GM10847 (cell line): ENCODE data around the gene SOX8.

Experiments
- POLR2A ChIP-seq: IDR thresholded peaks from 2 replicates; pipeline ENCODE4 v1.6.1; 2011; ENCODE audit not compliant: insufficient read length; ENCODE audit errors: extremely low read depth

The SOX8 gene

GRCh38 chr16:1020091-1020399, 38.5 kb downstream of the SOX8 start:
- TF ChIP-seq POLR2A = no peak

GRCh38 chr16:1020591-1020990, 39.0 kb downstream of the SOX8 start:
- no peak for TF ChIP-seq POLR2A

- no peak for TF ChIP-seq POLR2A
These were observed 40.1 kb downstream of the SOX8 start for GRCh38 chr16:1021553-1022160.

- no peak for TF ChIP-seq POLR2A
These were observed 40.9 kb downstream of the SOX8 start for GRCh38 chr16:1022466-1022865.

DNA sequence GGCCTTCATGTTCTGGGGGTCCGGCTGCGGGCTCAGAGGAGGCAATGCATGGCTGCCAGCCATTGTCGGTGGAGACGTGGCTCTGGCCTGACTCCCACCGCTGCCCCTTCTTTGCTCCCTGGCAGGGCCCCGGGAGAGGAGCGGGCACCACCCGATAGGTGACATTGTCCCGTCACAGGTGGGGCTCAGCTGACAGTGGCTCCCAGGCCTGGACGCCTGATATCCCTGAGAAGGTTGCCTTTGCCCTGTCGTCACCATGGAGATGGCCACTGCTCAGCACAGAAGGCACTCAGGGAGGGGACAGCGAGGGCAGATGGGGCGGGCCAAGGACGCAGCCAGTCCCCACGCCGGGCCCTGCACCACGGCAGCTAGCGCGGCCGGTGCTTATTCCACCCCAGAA, 42.6 kb downstream of the SOX8 start:
- TF ChIP-seq POLR2A = no peak

GRCh38 chr16:1026057-1026783, 44.6 kb downstream of the SOX8 start:
- TF ChIP-seq POLR2A = no peak

- TF ChIP-seq POLR2A = no peak
These were observed 45.4 kb downstream of the SOX8 start for GRCh38 chr16:1026784-1027500.

DNA sequence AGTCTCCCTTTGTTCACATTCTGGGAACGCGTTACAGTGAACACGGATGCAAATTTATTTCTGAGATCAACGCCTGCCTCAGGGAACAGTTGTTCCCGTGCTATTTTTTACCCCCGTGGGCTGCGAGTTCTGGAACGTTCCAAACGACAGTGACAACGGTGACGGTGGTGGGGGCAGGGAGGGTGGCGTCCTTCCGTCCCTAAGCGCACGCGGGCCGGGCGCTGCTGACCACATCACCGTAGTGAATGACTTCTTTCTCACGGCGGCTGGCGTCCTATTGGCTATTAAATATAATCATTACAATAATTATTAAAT, 45.9 kb downstream of the SOX8 start:
- TF ChIP-seq POLR2A = no peak

DNA sequence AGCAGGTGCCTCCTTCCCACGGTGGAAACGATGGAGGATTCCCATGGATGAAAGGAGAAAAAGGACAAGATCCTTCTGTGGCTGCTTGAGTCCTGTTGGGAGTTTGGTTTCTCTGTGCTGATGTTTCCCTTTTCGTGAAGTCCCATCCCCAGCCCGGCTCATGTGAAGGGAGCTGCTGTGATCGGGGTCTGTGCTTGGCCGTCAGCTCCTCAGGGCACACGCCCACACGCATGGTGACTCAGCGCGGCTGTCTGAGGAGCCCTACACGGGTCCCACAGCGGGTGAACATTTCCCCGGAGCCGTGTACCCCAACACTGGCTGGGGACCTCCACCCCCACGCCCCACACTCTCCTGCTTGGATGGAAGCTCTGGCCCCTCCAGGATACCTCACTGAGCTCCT, 46.5 kb downstream of the SOX8 start:
- TF ChIP-seq POLR2A = no peak

DNA sequence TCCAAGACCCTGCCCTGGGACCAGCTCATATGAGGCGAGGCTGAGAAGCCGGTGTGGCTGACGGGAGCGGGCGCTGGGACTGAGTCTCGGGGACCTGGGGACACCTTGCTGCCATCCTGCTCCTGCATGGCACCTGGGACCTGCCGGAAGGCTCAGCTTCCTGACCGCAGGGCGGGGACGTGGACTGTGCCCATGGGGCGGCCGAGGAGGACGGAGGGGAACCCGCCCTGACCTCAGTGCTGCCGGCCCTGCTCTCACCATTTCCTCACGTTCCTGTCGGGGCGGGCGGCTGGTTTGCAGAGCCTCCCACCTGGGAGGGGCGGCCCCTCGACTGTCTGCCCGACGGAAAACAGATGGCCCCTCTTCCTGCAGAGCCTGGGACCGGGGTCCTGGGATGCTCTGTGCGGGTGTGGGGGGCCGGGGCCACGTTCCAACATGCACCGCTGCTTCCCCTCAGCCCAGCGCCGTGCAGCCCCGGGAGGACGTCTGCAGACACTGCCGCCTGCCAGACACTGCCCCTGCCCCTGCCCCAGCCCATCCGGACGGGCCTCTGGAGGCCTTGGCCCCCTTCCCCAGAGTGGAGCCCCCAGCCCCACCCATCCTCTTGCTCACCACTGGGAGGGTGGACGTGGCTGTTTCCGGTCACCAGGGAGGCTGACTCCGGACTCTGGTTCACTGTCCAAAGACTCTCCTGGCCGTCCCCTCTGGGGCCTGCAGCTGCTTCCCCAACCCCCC, 47.1 kb downstream of the SOX8 start:
- TF ChIP-seq POLR2A = no peak

- no peak for TF ChIP-seq POLR2A
These were observed 47.6 kb downstream of the SOX8 start for GRCh38 chr16:1029259-1029545.

- no peak for TF ChIP-seq POLR2A
These were observed 48.9 kb downstream of the SOX8 start for GRCh38 chr16:1030473-1030901.

GRCh38 chr16:1031666-1032065, 50.1 kb downstream of the SOX8 start:
- no peak for TF ChIP-seq POLR2A

GRCh38 chr16:1032607-1033006, 51.0 kb downstream of the SOX8 start:
- no peak for TF ChIP-seq POLR2A

DNA sequence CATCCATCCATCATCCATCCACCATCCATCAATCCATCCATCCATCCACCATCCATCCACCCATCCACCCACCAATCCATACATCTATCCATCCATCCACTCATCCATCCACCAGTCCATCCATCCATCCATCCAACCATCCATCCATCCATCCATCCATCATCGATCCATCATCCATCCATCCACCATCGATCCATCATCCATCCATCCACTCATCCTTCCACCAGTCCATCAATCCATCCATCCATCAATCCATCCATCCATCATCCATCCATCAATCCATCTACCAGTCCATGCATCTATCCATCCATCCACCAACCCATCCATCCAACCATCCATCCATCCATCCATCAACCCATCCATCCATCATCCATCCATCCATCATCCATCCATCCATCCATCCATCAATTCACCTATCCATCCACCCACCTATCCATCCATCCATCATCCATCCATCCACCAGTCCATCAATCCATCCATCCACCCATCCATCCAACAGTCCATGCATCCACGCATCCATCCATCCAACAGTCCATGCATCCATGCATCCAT, 51.6 kb downstream of the SOX8 start:
- TF ChIP-seq POLR2A = no peak
